SU-DHL-6 (cell line): ENCODE results near the gene ZSWIM4.

Source experiments
- H2AFZ ChIP-seq: fragments of 200-600 bp; sonication (generic); 2 replicates; pipeline ENCODE4 v1.6.1; 2014; ENCODE audit warnings: low read depth, mild to moderate bottlenecking, moderate library complexity, mixed read lengths, antibody characterized with exemption, low read length; ENCODE audit not compliant: severe bottlenecking
- H3F3A ChIP-seq: fragments of 200-600 bp; shearing (Covaris generic); 2 replicates; pipeline ENCODE4 v1.6.0; 2016; ENCODE audit warnings: antibody characterized with exemption, mild to moderate bottlenecking; ENCODE audit not compliant: insufficient read depth
- H3K27ac ChIP-seq: fragments of 200-600 bp; sonication (generic); 2 replicates; pipeline ENCODE4 v1.5.1; 2016; ENCODE audit warnings: low read depth, mild to moderate bottlenecking, low read length, moderate library complexity, mixed read lengths
- H3K27me3 ChIP-seq: fragments of 200-600 bp; sonication (generic), shearing (Covaris generic); 2 replicates; pipeline ENCODE4 v1.6.0; 2014; ENCODE audit warnings: mild to moderate bottlenecking, low read length
- H3K36me3 ChIP-seq: fragments of 200-600 bp; sonication (generic); 2 replicates; pipeline ENCODE4 v1.6.1; 2014; ENCODE audit warnings: mild to moderate bottlenecking, low read length, mixed read lengths
- H3K4me2 ChIP-seq: fragments of 300-600, 200-600 bp; shearing (Covaris generic), sonication (generic); 2 replicates; pipeline ENCODE4 v1.6.0; 2014; ENCODE audit warnings: low read length, low read depth, mild to moderate bottlenecking; ENCODE audit not compliant: poor library complexity, severe bottlenecking
- H3K4me3 ChIP-seq: fragments of 200-600 bp; sonication (generic); 2 replicates; pipeline ENCODE4 v1.5.1; 2014; ENCODE audit warnings: antibody characterized with exemption, low read length, mild to moderate bottlenecking, mixed read lengths; ENCODE audit not compliant: insufficient read depth, poor library complexity, severe bottlenecking
- H3K79me2 ChIP-seq: fragments of 200-600 bp; sonication (generic); 2 replicates; pipeline ENCODE4 v1.6.1; 2014; ENCODE audit warnings: mild to moderate bottlenecking, low read length, moderate library complexity; ENCODE audit not compliant: insufficient read depth
- H3K9ac ChIP-seq: fragments of 200-600 bp; sonication (generic); 2 replicates; pipeline ENCODE4 v1.7.0; 2014; ENCODE audit warnings: mild to moderate bottlenecking, low read length
- H3K9me2 ChIP-seq: fragments of 200-600 bp; sonication (generic); replicated peaks from 2 replicates; pipeline ENCODE4 v1.6.1; 2014; ENCODE audit warnings: low read length; ENCODE audit not compliant: insufficient read depth
- H3K9me3 ChIP-seq: fragments of 200-600 bp; sonication (generic); 2 replicates; pipeline ENCODE4 v1.6.1; 2014; ENCODE audit warnings: low read length, mixed read lengths; ENCODE audit not compliant: insufficient read depth
- H4K20me1 ChIP-seq: fragments of 200-600 bp; sonication (generic); 2 replicates; pipeline ENCODE4 v1.6.1; 2014; ENCODE audit warnings: low read depth, mild to moderate bottlenecking, antibody characterized with exemption, low read length, moderate library complexity, mixed read lengths
- EZH2phosphoT487 ChIP-seq: fragments of 200-600 bp; sonication (generic), shearing (Covaris generic); conservative IDR thresholded peaks from 2 replicates; pipeline ENCODE4 v1.6.1; 2018; ENCODE audit warnings: mild to moderate bottlenecking, antibody characterized with exemption, low read length, moderate library complexity, mixed read lengths
- TF ChIP-seq, protein P1 (sequence below): fragments of 200-600 bp; sonication (generic); IDR thresholded peaks from one replicate; pipeline ENCODE4 v1.5.1; 2017; ENCODE audit warnings: antibody characterized with exemption, mild to moderate bottlenecking, low read length, moderate library complexity; ENCODE audit not compliant: insufficient read depth, poor library complexity, severe bottlenecking

ZSWIM4 gene

DNA sequence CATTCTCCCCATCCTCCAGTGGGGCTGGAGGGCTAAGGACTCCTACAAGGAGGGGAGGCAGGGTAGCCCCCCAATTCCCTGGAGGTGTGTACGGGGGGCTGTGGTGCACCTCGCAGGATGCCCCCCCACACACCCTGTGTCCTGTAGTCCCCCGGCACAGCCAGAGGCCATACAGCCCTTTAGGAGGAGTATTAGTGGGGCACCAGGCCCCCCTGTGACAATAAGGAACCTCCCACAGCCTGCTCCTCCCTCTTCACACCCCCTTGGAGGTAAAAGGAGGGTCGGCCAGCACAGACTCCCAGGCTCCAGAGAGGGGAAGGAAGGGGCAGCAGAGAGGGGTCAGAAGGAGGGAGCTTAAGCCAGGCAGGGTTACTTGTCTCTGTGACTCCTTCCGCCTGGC, 81.6 kb downstream of the ZSWIM4 start, which contains the start of gene NANOS3:
TSS of gene NANOS3 (plus strand) at position 301 of the 400 bp plus-strand sequence. CDS start 115 bp downstream, outside the sequence.
- H3K9me3 ChIP-seq, result no peaks in the 10 kb centered on the region
- no peak within 1 kb of the TSS for H3K9ac ChIP-seq
- no peaks in the 10 kb centered on the region for H3K9me2 ChIP-seq
- H4K20me1 ChIP-seq, result no peaks in the 10 kb centered on the region
- H3K79me2 ChIP-seq, result no peaks in the 10 kb centered on the region
- no peak within 1 kb of the TSS for H3K4me3 ChIP-seq
- H3K36me3 ChIP-seq, result no peaks in the 10 kb centered on the region
- H3K27ac ChIP-seq, result no peak within 1 kb of the TSS
- H3K4me2 ChIP-seq, result no peak within 1 kb of the TSS
- no peak for TF ChIP-seq EZH2phosphoT487
- TF ChIP-seq, protein P1, sequence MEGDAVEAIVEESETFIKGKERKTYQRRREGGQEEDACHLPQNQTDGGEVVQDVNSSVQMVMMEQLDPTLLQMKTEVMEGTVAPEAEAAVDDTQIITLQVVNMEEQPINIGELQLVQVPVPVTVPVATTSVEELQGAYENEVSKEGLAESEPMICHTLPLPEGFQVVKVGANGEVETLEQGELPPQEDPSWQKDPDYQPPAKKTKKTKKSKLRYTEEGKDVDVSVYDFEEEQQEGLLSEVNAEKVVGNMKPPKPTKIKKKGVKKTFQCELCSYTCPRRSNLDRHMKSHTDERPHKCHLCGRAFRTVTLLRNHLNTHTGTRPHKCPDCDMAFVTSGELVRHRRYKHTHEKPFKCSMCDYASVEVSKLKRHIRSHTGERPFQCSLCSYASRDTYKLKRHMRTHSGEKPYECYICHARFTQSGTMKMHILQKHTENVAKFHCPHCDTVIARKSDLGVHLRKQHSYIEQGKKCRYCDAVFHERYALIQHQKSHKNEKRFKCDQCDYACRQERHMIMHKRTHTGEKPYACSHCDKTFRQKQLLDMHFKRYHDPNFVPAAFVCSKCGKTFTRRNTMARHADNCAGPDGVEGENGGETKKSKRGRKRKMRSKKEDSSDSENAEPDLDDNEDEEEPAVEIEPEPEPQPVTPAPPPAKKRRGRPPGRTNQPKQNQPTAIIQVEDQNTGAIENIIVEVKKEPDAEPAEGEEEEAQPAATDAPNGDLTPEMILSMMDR, result no peak
- no peak within 1 kb of the TSS for H2AFZ ChIP-seq
- no peaks in the 10 kb centered on the region for H3F3A ChIP-seq
- no peaks in the 10 kb centered on the region for H3K27me3 ChIP-seq

DNA sequence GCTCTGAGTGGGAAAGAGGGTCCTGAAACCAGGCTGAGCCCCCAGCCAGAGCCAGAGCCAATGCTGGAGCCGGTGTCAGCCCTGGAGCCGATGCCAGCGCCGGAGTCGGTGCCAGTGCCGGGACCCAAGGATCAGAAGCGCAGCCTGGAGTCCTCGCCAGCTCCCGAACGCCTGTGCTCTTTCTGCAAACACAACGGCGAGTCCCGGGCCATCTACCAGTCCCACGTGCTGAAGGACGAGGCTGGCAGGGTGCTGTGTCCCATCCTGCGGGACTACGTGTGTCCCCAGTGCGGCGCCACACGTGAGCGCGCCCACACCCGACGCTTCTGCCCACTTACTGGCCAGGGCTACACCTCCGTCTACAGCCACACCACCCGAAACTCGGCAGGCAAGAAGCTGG, 82.1 kb downstream of the ZSWIM4 start:
- H3K9ac ChIP-seq, result no peak overlapping the region
- H3K79me2 ChIP-seq, result no peaks in the 10 kb centered on the region
- no peak overlapping the region for H3K4me3 ChIP-seq
- no peaks in the 10 kb centered on the region for H3K36me3 ChIP-seq
- H3K9me2 ChIP-seq, result no peaks in the 10 kb centered on the region
- no peak overlapping the region for H3K27ac ChIP-seq
- H3K4me2 ChIP-seq, result no peak overlapping the region
- TF ChIP-seq, protein P1, result no peak
- TF ChIP-seq EZH2phosphoT487, result no peak
- H2AFZ ChIP-seq, result no peak overlapping the region
- no peaks in the 10 kb centered on the region for H3F3A ChIP-seq
- no peaks in the 10 kb centered on the region for H4K20me1 ChIP-seq
- no peaks in the 10 kb centered on the region for H3K27me3 ChIP-seq
- no peaks in the 10 kb centered on the region for H3K9me3 ChIP-seq

DNA sequence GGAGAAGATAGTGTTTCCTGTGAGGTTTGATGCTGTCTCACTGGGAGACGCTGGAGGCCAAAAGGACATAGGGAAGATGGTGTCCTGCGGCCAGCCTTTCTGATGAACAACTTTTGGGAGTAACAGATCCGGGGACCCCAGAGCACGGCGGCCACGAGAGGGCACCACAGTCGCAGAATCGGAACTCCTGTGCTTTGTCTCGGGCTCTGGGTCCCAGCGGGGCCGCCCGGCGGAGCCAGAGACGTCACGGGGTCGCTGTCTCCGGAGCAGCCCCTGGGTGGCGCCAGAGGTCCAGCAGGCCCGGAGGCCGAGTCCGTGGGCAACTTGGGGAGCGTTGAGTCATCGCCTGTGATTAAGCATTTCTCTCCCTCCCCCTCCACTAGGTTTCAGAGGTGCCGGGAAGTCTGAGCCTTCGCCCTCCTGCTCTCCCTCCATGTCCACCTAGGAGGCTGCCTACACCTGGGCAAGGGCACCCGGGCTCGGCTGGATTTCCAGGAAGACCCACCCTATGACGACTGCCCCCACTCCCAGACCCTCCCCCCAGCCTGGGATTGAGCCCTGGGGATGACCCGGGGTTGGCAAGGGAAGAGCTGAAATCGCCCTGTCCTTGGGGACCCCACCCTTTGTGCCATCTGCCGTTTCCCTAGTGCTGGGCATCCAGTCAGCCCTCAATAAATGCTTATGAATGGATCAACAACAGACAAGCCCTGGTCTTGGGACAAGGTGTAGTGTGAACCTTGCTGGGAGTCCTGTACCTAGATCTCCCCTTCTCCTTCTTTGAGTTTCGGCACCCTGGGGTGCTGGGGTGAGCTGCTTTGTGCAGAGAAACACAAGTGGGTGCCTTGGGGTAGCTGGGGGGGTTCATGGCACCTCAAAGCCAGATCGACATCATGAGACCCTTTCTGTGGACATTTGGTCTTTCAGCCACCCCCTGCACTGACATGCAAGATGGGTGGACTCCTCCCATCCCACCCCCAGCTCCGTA, 85.1 kb downstream of the ZSWIM4 start:
- TF ChIP-seq EZH2phosphoT487, result no peak
- TF ChIP-seq, protein P1, result peak; percentile 96
- Histone ChIP-seq H3K36me3 (no peaks in the 10 kb centered on the region), H3K9me2 (no peaks in the 10 kb centered on the region), H3K9me3 (no peaks in the 10 kb centered on the region), H3K79me2 (no peaks in the 10 kb centered on the region), H2AFZ (peak overlapping the region; percentile 58), H3K9ac (peak overlapping the region; percentile 30; the same call in 1 of the 2 replicates), H3K4me3 (no peak overlapping the region), H3K27me3 (no peaks in the 10 kb centered on the region), H4K20me1 (no peaks in the 10 kb centered on the region), H3F3A (no peaks in the 10 kb centered on the region), H3K27ac (no peak overlapping the region), H3K4me2 (peak overlapping the region; percentile 40)
